Thoracic aorta (tissue), 2 donors: ENCODE results near the gene OR52N2. TPM values are rescaled to one million over a fixed set of nuclear protein-coding genes. Genes with fewer than 3 reads are reported as not detected.

Source experiments
- ATAC-seq: fragments of 150-250 bp; one replicate; pipeline ENCODE4 v1.8.0; 2017; ENCODE audit warnings: low read depth; ENCODE audit not compliant: insufficient number of reproducible peaks, low FRiP score
- DNase-seq: peaks from one replicate; pipeline ENCODE4 v3.0.0-alpha.2; 2020; ENCODE audit warnings: low spot score
- H3K27ac ChIP-seq, 2 donors: fragments of 200-600 bp; sonication (generic); 1 replicate in 1 of 2; 2 replicates in 1 of 2; pipeline ENCODE4 v1.5.1; 2016; ENCODE audit warnings: mild to moderate bottlenecking in 2 of 2, moderate library complexity in 2 of 2
- H3K27me3 ChIP-seq: fragments of 200-600 bp; sonication (generic); replicated peaks from 2 replicates; pipeline ENCODE4 v1.6.0; 2016; ENCODE audit warnings: mild to moderate bottlenecking; ENCODE audit not compliant: insufficient read depth
- H3K36me3 ChIP-seq: fragments of 200-600 bp; sonication (generic); one replicate; pipeline ENCODE4 v1.5.1; 2016
- H3K4me1 ChIP-seq, 2 donors: fragments of 200-600 bp; sonication (generic); 1 replicate in 1 of 2; 2 replicates in 1 of 2; pipeline versions ENCODE4 v1.5.1 to v1.6.0; 2016; ENCODE audit warnings: low read depth in 2 of 2, mild to moderate bottlenecking in 1 of 2; ENCODE audit not compliant: control insufficient read depth in 1 of 2
- H3K4me3 ChIP-seq: fragments of 200-600 bp; sonication (generic); 2 replicates; pipeline ENCODE4 v1.5.1; 2016; ENCODE audit warnings: mild to moderate bottlenecking
- H3K9me3 ChIP-seq: fragments of 200-600 bp; sonication (generic); 2 replicates; pipeline ENCODE4 v1.5.1; 2016
- total RNA-seq, 2 donors: library from RNA; depleted of rRNA; stranded (reverse); fragments of >200 nt; gene quantifications; one replicate each; pipeline versions ENCODE4 v1.1.0 to v1.2.3, GENCODE V29; 2016
- TF ChIP-seq, protein P1 (sequence below): fragments of 200-600 bp; sonication (generic); IDR thresholded peaks from one replicate; pipeline ENCODE4 v1.5.1; 2019; ENCODE audit warnings: antibody characterized with exemption

The OR52N2 gene
- total RNA-seq, 2 donors from 2014 or later: not detected

DNA sequence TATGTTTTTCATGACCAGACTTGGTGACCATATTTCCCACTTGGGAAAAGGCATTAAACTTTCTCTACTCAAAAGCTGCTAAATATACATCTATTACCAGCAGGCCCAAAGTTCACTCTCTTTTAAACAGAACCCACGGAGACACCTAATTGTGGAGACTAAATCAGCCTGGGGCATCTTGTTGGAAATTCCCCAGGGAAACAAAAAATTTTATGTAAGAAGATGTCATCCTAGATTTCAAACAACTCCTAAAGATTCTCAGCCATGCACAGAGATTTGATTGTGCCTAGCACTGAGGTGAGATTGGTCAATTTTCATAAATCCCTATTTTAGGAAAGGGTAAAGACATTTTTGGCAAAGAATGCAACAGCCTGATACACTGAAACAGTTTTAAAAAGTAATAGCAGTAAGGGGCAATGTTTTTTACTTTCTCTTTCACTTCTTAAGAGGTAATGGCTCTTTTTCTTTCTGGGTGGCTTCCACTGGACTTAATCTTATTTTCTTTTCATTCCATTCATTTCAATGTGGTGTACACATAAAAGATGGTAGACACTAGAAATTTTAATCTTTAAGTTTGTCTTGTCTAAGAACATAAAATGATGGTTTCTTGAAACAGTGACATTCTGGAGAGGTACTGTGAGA, 9.6 kb downstream of the OR52N2 start:
- Histone ChIP-seq H3K9me3 (no peaks in the 10 kb centered on the region), H3K27me3 (no peaks in the 10 kb centered on the region), H3K4me1 (no peaks in the 10 kb centered on the region), H3K27ac (no peak overlapping the region), H3K36me3 (no peaks in the 10 kb centered on the region), H3K4me3 (peak overlapping the region; percentile 1)
- ATAC-seq: no peak
- DNase-seq: no peak
- TF ChIP-seq, protein P1, sequence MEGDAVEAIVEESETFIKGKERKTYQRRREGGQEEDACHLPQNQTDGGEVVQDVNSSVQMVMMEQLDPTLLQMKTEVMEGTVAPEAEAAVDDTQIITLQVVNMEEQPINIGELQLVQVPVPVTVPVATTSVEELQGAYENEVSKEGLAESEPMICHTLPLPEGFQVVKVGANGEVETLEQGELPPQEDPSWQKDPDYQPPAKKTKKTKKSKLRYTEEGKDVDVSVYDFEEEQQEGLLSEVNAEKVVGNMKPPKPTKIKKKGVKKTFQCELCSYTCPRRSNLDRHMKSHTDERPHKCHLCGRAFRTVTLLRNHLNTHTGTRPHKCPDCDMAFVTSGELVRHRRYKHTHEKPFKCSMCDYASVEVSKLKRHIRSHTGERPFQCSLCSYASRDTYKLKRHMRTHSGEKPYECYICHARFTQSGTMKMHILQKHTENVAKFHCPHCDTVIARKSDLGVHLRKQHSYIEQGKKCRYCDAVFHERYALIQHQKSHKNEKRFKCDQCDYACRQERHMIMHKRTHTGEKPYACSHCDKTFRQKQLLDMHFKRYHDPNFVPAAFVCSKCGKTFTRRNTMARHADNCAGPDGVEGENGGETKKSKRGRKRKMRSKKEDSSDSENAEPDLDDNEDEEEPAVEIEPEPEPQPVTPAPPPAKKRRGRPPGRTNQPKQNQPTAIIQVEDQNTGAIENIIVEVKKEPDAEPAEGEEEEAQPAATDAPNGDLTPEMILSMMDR: no peak

DNA sequence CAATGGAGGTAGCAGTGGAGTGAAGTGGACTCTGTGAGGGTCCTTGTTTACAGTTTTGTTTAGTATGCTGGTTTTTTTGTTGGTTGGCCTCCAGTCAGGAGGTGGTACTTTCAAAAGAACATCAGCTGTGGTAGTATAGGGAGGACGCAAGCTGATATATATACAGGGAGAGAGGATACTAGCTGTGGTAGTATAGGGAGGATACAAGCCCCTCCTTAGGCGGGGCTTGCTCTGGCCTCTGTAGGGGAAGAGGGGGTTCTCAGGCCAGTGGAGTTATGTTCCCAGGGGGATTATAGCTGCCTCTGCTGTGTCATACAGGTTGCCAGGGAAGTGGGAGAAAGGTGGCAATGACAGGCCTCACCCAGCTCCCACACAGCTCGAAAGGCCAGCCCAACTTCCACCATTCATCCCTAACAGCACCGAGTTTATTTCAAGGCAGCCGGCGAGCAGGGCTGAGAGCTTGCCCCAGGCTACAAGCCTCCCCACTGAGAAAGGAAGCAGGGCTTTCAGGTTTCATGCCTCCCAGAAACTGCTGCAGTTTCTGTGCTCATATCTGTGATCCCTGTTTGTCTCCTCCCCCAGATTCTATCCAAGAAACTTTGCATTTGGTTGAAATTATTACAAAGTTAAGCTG, 22.6 kb downstream of the OR52N2 start:
- DNase-seq (no peak), ATAC-seq (no peak)
- Histone ChIP-seq H3K4me3 (no peak overlapping the region), H3K36me3 (no peaks in the 10 kb centered on the region), H3K27me3 (no peaks in the 10 kb centered on the region), H3K4me1 (no peaks in the 10 kb centered on the region), H3K27ac (no peak overlapping the region), H3K9me3 (no peaks in the 10 kb centered on the region)
- TF ChIP-seq, protein P1: no peak

DNA sequence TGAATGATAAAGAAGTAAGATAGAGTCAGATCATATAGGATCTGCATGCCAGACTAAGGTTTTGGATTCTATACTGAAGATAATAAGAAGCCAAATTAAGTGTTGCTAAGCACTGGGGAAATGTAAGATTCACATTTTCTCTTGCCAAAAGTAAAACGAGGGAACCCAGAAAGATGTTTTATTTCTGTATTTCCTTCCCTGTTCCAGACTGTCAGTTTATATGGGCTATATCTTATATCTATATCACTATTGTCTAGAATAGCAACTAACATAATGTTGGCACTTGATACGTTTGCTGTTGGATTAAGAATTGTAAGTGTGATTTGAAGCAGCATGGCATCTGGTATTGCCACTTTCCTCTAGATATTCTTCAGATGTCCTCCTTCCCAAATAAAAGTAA, 24.7 kb downstream of the OR52N2 start:
- Histone ChIP-seq H3K36me3 (no peaks in the 10 kb centered on the region), H3K4me1 (no peaks in the 10 kb centered on the region), H3K9me3 (no peaks in the 10 kb centered on the region), H3K27me3 (no peaks in the 10 kb centered on the region), H3K27ac (no peak overlapping the region), H3K4me3 (no peak overlapping the region)
- TF ChIP-seq, protein P1: no peak
- ATAC-seq (no peak), DNase-seq (no peak)

DNA sequence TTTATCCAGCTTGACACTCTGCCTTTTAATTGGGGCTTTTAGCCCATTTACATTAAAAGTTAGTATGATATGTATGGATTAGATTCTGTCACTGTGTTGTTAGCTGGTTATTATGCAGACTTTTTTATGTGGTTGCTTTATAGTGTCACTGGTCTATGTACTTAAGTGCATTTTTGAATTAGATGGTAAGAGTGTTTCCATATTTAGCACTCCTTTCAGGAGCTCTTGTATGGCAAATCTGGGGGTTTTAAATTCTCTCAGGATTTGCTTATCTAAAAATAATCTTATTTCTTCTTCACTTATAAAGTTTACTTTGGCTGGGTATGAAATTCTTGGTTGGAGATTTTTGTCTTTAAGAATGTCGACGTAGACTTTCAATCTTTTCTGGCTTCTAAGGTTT, 29.0 kb downstream of the OR52N2 start:
- Histone ChIP-seq H3K4me1 (no peaks in the 10 kb centered on the region), H3K27me3 (no peaks in the 10 kb centered on the region), H3K36me3 (no peaks in the 10 kb centered on the region), H3K9me3 (no peaks in the 10 kb centered on the region), H3K4me3 (no peak overlapping the region), H3K27ac (no peak overlapping the region)
- TF ChIP-seq, protein P1: no peak
- ATAC-seq: no peak
- DNase-seq: no peak

DNA sequence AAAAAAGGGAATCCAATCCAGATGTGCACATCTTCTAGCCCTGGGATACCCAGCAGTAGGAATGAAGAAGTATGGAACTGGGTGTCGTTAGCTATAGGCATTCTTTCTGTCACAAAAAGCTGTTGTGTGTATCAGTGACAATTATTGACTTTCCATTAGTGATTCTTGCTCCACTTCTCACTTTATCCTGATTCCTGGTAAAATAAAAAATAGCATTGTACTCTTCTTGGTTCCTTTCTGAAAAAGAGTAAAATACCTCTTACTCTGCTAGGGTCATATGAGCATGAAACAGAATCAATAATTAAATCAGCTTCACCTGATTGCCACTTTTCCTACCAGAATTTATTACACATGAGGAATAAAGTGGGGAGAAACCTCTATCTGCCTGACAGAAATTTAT, 33.1 kb downstream of the OR52N2 start, which contains the start of gene OR52E6:
Gene OR52E6, minus strand, starts transcription at position 101 of the 400 bp plus-strand sequence. Its CDS starts 0 bp downstream, at position 101.
- H3K9me3 ChIP-seq: no peaks in the 10 kb centered on the region
- no peaks in the 10 kb centered on the region for H3K27me3 ChIP-seq
- no peak for DNase-seq
- no peak within 1 kb of the TSS for H3K4me3 ChIP-seq
- no peaks in the 10 kb centered on the region for H3K36me3 ChIP-seq
- H3K4me1 ChIP-seq: no peaks in the 10 kb centered on the region
- ATAC-seq: no peak
- TF ChIP-seq, protein P1: no peak
- no peak within 1 kb of the TSS for H3K27ac ChIP-seq
